Measurements from ENCODE around the gene SLC27A1.
A peak's percentile ranks its signal among the peaks of the same experiment; 100 is the strongest.
"Not testable (repeated sequence)": the region's sequence is repeated elsewhere in the genome, so short reads cannot be mapped to it uniquely, and the experiment has no call there.

The SLC27A1 gene

DNA sequence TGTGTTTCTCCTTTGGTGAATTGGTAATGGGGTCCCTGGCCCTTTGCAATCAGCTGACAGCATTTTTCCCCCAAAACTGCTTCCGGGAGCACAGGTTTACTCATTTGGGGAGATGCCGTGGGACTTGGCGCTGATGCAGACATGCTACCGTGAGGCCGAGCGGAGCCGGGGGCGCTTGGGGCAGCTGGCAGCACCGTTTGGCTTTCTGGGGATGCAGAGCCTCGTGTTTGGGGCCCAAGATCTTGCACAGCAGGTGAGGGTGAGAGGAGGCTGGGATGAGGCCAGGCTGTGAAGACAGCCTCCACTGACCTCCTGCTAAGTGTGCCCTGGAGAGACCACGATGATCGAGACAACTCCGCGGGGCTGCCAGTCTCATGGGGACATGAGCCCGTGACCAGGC is 71.7 kb downstream of the SLC27A1 start:
- DNase-seq = no peak

DNA sequence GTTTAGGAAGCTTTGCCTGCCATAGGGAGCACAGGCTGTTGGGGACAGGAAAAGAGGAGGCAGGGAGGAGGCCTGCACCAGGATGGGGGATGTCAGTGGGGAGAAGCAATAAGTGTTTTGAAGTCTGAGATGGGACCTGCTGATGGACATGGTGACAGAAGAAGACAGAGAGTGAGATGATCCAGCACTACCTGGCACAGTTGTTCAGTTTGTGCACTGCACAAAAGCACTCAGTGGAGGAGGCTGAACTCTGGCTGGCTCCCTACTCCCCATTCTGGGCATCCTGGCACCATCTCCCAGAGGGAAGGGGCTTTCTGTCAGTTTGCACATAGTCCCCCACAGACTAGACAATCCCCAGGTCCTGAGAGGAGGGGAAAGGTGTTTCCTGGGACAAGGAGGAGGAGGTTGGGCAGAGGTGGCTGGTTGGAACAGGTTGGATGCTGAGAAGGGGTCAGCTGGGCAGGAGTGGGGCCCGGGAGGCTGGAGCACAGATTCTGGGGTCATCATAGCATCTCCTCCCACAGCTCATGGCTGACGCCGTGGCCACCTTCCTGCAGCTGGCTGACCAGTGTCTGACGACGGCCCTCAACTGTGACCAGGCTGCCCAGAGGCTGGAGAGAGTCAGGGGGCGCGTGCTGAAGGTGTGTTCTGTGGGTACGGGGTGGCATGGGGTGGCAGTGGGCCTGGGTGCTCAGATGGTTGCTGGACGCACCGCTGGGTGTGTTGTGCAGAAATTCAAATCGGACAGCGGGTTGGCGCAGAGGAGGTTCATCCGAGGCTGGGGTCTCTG is 72.7 kb downstream of the SLC27A1 start:
- no peak for DNase-seq

DNA sequence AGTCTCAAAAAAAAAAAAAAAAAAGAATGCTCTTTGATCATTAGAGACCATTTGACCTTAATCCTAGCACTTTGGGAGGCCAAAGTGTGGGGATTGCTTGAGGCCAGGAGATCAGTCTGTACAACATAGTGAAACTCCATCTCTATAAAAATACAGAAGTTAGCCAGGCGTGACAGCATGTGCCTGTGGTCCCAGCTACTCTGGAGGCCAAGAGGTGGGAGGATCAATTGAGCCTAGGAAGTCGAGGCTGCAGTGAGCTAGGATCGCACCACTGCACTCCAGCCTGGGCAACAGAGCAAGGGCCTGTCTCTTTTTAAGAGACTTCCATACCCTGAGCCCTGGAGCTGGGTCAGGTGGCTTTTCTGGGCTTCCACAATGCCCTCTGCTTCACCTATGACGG is 73.7 kb downstream of the SLC27A1 start:
- no peak for DNase-seq

DNA sequence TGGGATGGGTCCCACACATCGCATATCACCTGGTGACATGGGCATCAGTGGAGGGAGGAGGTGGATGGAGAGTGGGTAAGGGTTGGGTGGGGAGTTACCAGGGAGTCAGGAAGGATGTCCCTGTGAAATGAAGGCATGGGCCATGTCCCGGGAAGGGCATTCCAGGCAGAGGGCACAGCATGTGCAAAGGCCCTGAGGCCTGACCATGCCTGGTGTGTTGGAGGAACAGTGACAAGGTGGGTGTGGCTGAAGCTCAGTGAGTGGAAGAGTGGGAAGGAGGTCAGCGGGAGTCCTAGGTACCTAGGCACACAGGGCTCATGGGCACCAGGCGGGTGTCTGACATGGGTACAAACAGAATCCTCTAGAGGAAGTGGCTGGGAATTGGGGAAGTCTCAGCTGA is 74.1 kb downstream of the SLC27A1 start:
- DNase-seq = no peak

DNA sequence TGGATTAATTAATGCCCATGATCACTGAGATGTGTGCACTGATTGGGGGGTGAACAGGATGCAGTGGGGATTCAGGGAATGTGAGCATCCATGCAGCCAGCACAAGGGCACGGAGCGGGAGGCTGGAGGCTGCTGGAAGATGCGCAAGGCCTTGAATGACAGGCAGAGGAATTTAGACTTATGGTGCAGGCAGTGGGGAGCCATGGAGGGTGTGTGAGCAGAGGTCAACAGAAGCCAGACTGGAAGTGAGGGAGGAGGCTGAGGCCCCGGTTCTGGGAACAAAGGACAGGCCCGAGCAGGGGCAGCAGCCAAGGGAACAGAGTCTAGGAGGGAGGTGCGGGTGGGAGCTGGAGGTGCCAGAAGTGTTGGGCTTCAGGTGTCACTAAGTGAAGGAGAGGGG is 77.8 kb downstream of the SLC27A1 start:
- DNase-seq = no peak

DNA sequence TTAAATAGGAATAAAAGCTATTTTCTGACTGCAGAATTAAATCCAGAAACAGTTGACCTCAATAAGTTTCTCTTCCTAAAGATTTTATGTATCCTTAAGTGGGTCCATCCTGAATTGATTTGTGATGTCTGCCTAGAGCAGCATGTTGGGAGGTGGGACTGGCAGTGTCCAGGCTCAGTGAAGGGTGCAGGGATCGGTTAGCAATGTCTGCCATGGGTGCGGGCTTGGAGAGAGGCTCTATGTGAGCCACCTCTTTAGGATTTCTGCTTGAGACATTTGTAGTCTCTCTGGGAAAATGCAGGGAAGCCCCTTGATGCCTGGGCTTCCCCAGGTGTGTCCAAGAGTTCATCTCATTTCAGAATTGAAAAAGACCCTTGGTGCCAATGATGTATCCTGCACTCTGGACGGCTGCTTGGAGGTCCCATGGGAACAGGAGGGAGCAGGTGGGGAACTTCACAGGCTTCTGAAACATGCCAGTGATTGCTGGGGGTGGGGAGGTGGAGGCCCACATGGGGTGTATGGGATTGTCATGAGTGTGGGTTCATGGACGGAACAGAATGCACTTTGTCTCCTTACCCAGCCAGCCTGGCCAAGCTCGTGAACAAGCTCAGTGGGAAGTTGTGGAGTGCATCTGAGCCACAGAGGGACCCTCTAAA is 78.9 kb downstream of the SLC27A1 start:
- DNase-seq = no peak

DNA sequence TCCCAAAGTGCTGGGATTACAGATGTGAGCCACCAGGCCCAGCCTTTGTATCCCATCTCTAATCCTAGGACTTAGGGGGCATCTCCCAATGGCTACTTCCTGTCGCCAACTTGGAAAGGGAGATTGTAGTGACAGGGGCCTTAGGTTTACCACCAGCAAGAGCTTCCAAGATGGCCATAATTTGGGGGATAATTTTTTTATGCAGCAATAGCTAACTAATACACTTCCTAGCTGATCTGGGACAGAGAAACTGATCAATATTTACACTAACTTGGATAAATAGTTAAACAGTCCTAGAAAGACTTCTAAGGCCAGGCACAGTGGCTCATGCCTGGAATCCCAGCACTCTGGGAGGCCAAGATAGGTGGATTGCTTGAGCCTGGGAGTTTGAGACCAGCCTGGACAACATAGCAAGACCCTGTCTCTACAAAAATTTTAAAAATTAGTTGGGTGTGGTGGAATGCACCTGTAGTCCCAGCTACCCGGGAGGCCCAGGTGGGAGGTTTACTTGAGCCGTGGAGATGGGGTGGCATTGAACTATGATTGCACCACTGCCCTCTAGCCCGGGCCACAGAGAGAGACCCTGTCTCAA is 79.8 kb downstream of the SLC27A1 start:
- no peak for DNase-seq

DNA sequence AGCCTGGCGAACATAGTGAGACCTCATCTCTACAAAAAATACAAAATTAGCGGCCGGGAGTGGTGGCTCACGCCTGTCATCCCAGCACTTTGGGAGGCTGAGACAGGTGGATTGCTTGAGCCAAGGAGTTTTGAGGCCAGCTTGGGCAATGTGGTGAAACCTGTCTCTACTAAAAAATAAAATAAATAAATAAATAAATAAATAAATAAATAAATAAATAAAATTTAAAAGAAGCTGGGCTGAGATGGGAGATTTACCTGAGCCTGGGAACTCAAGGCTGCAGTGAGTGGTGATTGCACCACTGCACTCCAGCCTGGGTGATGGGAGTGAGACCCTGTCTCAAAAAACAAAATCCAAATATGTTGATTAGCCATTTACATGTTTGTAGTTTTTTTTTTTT is 82.4 kb downstream of the SLC27A1 start:
- DNase-seq = not testable (repeated sequence)

DNA sequence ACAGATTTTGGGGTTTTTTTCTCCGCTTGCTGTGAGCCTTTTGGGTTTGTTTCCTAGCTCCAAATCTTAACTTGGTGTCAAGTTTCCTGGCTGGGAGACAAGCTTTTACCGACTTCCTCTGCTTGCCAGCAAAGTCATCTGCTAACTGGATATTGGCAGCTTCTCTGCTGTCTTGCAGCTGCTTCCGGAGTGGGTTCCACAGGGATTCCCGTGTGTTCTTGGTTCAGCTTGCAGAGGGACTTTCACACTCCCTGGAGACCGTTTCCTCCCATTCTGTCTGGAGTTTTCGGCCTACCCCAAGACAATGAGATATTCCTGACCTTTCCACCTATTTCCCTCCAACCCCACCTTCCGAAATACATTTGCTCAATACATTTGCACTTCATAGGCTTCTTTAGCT is 82.9 kb downstream of the SLC27A1 start:
- DNase-seq = peak in 1 of 2 experiments; percentile 74

DNA sequence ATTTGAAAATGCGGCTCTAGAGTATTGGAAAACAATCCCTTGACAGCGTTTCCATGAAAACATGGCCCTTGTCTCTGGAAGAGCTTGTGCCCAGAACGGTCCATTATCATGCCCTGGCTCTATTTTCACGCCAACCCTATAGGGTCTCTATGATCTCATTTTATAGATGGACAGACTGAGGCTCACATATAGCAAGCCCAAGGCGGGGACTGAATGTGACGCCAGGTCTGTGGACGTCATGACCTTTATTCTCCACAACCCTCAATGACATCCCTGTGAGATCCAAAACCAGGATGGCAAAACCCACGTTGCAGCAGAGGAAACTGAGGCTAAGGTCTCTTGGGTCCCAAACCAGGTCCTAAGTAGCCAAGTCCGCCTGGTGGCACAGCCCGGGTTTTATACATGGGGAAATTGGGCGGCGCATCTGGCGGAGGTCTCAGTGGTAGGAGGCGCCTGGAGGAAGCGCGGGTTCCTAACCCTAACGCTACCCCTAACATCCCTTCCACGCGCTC is 84.7 kb downstream of the SLC27A1 start:
- DNase-seq = no peak

DNA sequence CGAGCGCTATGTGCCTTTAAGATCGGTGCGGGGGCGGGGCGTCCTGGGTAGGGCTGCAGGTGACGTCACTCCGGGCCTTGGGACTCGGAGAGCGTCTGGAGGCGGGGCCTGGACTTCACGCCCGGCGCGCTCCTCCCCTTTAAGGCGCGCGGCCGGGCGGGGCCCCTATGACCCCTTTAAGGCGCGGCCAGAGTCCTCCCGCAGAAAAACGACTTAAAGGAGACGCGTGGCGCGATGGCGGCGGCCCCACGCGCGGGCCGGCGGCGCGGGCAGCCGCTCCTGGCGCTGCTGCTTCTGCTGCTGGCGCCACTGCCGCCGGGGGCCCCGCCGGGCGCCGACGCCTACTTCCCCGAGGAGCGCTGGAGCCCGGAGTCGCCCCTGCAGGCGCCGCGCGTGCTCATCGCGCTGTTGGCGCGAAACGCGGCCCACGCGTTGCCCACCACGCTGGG is 85.2 kb downstream of the SLC27A1 start, which contains the start of gene COLGALT1:
Gene COLGALT1 (plus strand): TSS at position 170 of the 449 bp plus-strand sequence. CDS start 65 bp downstream, at position 235.
- DNase-seq = peak; percentile 94 to 96

All from SW 1271 (cell line).